ENCODE measurements around the gene SLC12A1. TPM values are rescaled to one million over a fixed set of nuclear protein-coding genes. Genes with fewer than 3 reads are reported as not detected.

The SLC12A1 gene
- total RNA-seq, 1 donor from 2014 or later, result not detected

- DNase-seq, result no peak
Observed at GRCh38 chr15:48242535-48242934, 36.4 kb downstream of the SLC12A1 start.

- DNase-seq, result no peak
Observed at GRCh38 chr15:48244921-48245320, 38.8 kb downstream of the SLC12A1 start.

GRCh38 chr15:48248414-48248813 lies 42.3 kb downstream of the SLC12A1 start:
- DNase-seq, result no peak

- peak; percentile 4 for DNase-seq
Observed at GRCh38 chr15:48250640-48251076, 44.6 kb downstream of the SLC12A1 start.

GRCh38 chr15:48253172-48253571 lies 47.1 kb downstream of the SLC12A1 start:
- DNase-seq, result no peak

GRCh38 chr15:48265135-48265534 lies 59.0 kb downstream of the SLC12A1 start:
- DNase-seq, result no peak

GRCh38 chr15:48266024-48266689 lies 60.1 kb downstream of the SLC12A1 start:
- DNase-seq, result no peak

- no peak for DNase-seq
Observed at GRCh38 chr15:48267766-48268165, 61.7 kb downstream of the SLC12A1 start.

GRCh38 chr15:48273049-48273448 lies 66.9 kb downstream of the SLC12A1 start:
- no peak for DNase-seq

- no peak for DNase-seq
Observed at GRCh38 chr15:48278666-48279065, 72.6 kb downstream of the SLC12A1 start.

- no peak for DNase-seq
Observed at GRCh38 chr15:48279608-48280007, 73.5 kb downstream of the SLC12A1 start.

- DNase-seq, result no peak
Observed at GRCh38 chr15:48281674-48282073, 75.6 kb downstream of the SLC12A1 start.

GRCh38 chr15:48282216-48282615 lies 76.1 kb downstream of the SLC12A1 start:
- DNase-seq, result no peak

GRCh38 chr15:48283396-48284145 lies 77.5 kb downstream of the SLC12A1 start:
- DNase-seq, result no peak

GRCh38 chr15:48285329-48286214 lies 79.5 kb downstream of the SLC12A1 start:
- DNase-seq, result peak; percentile 73

GRCh38 chr15:48289628-48290027 lies 83.5 kb downstream of the SLC12A1 start:
- DNase-seq, result no peak

GRCh38 chr15:48292458-48292857 lies 86.4 kb downstream of the SLC12A1 start:
- DNase-seq, result no peak

GRCh38 chr15:48297668-48298067 lies 91.6 kb downstream of the SLC12A1 start:
- no peak for DNase-seq

GRCh38 chr15:48298914-48299313 lies 92.8 kb downstream of the SLC12A1 start:
- DNase-seq, result no peak

GRCh38 chr15:48300038-48300437 lies 93.9 kb downstream of the SLC12A1 start:
- no peak for DNase-seq

GRCh38 chr15:48304398-48304797 lies 98.3 kb downstream of the SLC12A1 start:
- DNase-seq, result no peak

GRCh38 chr15:48306639-48307038 lies 100.5 kb downstream of the SLC12A1 start:
- DNase-seq, result no peak

- DNase-seq, result no peak
Observed at GRCh38 chr15:48307586-48307985, 101.5 kb downstream of the SLC12A1 start.
